ENCODE results near the gene PIM3.

The PIM3 gene

GRCh38 chr22:50007057-50007511 lies 46.5 kb downstream of the PIM3 start:
- no peak for DNase-seq (ENCODE audit: low read depth)

- no peak for DNase-seq (ENCODE audit: low read depth)
Observed at GRCh38 chr22:50008151-50009040, 47.8 kb downstream of the PIM3 start.

GRCh38 chr22:50009251-50009650 lies 48.7 kb downstream of the PIM3 start:
- DNase-seq (ENCODE audit: low read depth): no peak

- DNase-seq (ENCODE audit: low read depth): no peak
Observed at GRCh38 chr22:50009765-50010675, 49.4 kb downstream of the PIM3 start.

- no peak for DNase-seq (ENCODE audit: low read depth)
Observed at GRCh38 chr22:50010676-50011446, 50.3 kb downstream of the PIM3 start.

GRCh38 chr22:50011447-50012210 lies 51.1 kb downstream of the PIM3 start:
- no peak for DNase-seq (ENCODE audit: low read depth)

- DNase-seq (ENCODE audit: low read depth): no peak
Observed at GRCh38 chr22:50012211-50013181, 51.9 kb downstream of the PIM3 start, which contains the start of gene IL17REL. Gene IL17REL (minus strand): TSS chr22:50012765. CDS start chr22:50012646, 119 bp downstream.
